OCI-M1 (cell line): ENCODE results near the gene RANBP17.
"Not testable (repeated sequence)": the region's sequence is repeated elsewhere in the genome, so short reads cannot be mapped to it uniquely, and the experiment has no call there.

Experiments used
- DNase-seq: peaks from one replicate; lab custom pipeline; 2025; lab: John Stamatoyannopoulos, UW

Gene RANBP17

DNA sequence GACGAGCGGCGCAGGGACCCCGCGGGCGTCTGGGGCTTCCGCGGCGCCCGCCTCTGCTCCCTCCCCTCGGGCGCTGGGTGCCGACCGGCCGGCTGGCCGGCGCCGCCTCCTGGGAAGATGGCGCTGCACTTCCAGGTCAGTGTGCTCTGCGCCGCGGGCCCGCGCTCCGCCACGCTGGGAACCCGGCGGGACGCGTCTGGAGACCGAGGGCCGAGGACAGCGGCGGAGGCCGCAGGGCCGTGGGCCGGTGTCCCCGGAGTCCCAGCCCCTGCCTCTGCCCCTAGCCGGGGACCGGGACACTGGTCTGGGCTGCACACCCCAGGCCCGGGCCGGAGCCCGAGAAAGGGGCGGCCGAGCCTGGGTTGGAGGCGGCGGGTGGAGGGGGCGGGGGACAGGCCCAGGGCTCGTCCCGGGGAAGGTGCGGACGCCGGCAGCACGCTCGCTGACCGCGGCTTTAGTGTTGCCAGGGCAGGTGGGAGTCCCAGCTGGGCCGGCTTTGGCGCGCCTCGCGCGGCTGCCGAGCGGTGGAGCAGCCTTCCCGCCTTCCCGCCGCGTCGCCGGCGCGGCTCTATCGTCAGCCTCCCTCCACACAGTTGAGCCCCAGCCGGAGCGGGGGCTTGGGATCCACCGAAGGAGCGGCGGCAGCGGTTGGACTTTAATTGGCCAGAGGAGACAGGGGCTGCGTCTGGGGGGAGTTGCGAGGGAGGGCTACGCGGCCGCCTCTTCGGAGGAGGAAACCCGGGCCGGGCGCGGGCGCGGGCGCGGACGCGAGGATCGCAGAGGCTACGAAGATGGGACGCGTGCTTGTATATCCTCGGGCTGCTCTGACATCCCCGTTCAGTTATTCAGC, at the start of gene RANBP17:
Gene RANBP17, plus strand, starts transcription at position 102 of the 850 bp plus-strand sequence.
- peak; percentile 64 for DNase-seq

DNA sequence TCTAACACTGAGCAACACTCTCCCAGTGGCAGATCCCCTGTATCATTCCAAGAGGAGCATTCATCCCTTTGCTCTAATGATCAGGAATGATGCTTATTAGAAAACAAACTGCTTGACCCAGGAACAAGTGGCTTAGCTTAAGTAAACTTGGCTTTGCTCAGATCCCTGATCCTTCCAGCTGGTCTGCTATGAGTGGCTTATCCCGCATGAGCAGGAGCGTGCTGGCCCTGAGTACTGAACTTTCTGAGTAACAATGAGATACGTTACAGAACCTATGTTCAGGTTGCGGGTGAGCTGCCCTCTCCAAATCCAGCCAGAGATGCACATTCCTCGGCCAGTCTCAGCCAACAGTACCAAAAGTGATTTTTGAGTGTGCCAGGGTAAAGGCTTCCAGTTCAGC, 48.6 kb upstream of the RANBP17 start:
- no peak for DNase-seq

DNA sequence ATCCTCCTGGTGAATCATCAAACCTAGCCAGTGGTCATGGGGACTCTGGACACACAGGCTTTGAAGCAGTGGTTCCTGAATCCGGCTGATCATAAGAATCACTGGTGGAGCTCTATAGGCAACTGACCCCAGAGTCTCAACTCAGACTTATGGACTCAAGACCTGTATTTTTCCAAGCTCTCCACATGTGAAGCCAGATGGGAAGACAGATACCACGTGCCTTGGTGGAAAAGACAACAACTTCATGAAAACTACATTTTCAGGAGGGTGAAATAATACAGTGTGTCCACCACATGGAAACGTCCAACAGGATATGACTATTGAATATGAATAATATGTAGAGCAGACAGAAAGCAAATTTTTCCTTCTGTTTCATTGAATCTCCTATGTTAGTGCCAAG, 44.6 kb upstream of the RANBP17 start:
- no peak for DNase-seq

DNA sequence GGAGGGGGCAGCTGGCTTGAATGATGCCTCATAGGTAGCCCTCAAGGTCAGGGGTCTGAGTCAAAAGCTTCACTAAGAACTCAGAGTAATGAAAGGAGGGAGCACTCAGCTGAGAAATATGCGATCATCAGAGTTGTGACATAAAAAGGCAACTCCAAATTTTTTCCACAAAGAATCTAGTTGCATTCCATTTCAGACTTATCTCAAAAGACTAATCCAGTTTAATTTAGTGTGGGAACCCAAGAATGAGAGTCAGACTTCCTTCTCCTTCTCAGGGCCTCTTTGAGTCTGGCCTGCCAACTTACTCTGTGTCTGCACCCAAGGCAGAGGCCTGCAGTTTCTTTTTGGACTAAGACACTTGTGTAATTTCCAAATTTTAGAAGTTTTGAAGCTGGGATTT, 43.6 kb upstream of the RANBP17 start:
- DNase-seq: no peak

DNA sequence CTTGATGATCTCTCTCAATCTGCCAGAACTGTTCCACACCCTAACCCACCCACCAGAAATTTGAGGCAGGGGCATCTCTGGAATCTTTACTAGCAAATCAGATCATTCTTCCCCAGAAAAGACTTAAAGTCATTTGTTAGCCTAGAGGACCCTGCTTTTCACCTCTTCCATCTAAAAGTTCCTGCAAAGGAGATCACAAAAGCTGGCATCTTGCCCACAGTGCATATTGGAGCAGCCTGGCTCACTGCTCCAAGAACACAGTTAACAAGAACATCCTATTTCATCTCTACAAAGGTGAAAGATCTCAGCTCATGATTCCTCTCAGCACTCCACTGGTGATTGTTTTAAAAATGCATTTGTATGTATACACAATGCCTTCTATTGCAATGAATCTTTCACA, 42.0 kb upstream of the RANBP17 start:
- no peak for DNase-seq

DNA sequence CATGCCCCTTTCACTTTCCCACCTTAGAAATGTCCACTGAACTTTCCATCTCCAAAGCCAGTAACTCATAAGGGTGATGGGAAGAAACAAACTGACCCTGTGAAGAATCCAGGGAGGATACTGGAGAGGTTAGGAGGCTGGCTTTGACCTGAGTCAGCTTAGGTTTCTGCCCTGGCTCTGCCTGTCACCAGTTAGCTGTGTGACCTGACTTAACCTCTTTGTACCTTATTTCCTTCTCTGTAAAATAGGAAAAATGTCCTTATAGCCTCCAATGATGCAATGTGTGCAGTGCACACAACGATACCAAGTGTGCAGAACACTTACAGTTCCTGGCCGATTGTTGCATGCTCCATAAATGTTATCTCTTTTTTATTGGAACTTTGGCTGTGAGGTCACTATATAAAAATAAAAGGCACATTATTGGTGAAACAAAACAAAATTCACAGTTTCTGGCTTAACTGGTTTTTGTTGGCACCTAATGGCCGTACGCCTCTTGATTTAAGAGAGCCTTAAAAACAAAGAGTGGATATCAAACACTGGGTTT, 40.5 kb upstream of the RANBP17 start:
- no peak for DNase-seq

DNA sequence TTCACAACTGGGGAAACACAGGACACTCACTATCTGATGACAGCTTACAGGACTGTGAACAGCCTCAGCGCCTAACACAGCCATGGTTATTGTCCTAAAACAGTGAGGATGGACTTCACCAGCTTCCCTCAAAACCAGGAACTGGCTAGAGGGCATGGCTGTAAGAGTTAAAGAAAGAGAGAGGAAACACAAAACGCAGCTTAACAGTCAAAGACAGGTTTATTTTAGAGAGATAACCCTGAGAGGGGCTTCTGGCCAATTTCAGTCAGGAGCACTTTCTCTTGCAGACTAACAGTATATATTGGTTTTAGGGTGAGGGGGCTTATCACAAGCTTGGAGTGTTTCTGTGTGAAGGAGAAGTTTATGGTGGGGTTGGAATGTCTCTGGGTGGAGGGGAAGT, 35.7 kb upstream of the RANBP17 start:
- no peak for DNase-seq

DNA sequence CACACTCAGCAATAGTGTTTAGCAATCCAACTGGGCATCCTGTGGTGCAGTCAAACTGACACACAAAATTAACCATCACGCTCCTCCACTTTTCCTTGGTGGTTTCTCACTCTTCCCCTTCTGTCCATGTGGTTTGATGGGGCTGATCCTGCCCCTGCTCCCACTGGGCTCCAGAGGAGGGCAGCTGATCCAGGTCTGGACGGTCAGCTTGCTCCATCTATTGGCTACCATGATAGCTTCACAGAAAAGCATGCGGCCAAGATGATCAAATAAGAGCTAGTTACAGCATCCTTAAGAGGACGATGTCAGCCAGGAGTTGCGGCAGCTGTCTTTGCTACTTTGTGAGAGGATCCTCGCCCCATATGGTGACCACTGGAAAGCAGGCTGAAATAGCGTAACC, 29.6 kb upstream of the RANBP17 start:
- no peak for DNase-seq

DNA sequence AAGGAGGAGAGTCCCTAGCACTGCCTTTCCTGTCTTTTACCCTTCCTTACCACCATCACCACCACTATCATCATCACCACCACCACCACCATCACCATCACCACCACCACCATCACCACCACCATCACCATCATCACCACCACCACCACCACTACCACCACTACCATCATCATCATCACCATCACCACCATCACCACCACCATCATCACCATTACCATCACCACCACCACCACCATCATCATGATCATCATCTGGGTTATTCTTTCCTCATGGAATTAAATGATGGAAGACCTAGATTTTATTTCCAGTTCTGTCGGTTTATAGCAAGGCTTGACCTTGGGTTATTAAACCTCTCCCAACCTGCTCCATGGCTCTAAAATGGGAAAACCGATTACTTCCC, 27.8 kb upstream of the RANBP17 start:
- DNase-seq: not testable (repeated sequence)

DNA sequence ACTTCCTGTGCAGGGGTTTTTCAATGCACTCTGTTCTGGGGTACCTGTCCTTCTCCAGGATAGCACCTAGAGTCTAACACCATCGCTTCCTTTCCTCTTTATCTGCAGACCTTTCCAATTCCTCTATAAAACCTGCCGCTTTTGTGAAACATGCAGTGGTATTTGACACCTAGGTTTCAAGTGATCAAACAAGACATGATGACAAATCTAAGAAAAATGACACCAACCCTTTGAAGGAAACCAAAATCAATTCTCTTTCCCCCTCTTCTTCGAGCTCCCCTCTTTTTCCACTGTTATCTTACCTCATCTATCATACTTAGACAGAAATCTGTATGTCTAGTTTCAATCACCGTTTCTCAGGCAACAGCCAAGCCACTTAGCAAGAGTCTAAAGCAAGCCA, 25.6 kb upstream of the RANBP17 start:
- DNase-seq: no peak

DNA sequence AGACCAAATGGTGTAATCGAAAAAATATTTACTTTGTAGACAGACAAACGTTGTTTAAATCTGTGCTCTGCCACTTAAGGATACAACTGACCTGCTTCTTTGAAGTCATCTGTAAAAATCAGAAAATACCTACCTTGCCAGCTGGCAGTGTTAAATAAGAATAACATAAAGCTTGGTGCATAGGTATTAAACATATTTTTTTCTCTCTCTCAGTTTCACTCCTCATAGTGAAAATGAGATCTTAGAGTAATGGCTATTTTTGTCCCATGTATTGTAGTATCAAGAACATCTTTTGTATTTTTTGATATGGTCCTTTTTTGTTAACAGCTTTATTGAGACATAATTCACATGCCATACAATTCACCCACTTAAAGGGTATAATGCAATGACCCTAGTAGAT, 17.9 kb upstream of the RANBP17 start:
- DNase-seq: no peak

DNA sequence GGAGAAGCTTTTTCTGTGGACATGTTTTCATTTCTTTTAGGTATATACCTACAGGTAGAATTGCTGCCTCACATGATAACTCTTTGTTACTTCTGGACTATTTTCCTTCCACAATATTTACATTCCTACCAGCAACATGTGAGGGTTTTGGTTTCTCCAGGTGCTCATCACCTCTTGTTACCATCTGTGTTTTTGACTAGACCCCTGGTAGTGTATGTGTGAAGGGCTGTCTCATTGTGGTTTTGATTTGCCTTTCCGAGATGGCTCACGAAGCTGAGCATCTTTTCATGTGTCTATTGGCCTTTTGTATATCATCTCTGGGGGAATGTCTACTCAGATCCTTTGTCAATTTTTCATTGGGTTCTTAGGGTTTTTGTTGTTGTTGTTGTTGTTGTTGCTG, 17.2 kb upstream of the RANBP17 start:
- no peak for DNase-seq

DNA sequence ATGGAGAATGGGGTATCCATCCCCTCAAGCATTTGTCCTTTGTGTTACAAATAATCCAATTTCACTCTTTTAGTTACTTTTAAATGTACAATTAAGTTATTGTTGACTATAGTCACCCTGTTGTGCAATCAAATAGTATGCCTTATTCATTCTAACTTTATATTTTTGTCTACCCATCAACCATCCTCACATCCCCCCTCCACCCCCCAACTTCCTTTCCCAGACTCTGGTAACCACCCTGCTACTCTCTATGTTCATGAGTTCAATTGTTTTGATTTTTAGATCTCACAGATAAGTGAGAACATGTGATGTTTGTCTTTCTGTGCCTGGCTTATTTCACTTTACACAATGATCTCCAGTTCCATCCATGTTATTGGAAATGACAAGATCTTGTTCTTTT, 15.4 kb upstream of the RANBP17 start:
- DNase-seq: no peak

DNA sequence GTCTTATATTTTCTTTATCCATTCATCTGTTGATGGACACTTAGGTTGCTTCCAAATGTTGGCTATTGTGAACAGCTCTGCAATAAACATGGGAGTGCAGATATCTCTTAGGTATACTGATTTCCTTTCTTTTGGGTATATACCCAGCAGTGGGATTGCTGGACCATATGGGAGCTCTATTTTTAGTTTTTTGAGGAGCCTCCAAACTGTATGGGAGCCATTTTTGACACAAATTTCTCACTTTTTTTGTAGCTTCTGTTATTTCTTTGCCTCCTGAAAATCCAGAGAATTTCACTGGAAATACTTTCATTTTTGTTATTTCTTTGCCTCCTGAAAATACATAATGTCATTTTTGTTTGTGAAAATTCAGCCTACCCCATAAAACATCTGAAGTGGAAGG, 15.0 kb upstream of the RANBP17 start:
- no peak for DNase-seq

DNA sequence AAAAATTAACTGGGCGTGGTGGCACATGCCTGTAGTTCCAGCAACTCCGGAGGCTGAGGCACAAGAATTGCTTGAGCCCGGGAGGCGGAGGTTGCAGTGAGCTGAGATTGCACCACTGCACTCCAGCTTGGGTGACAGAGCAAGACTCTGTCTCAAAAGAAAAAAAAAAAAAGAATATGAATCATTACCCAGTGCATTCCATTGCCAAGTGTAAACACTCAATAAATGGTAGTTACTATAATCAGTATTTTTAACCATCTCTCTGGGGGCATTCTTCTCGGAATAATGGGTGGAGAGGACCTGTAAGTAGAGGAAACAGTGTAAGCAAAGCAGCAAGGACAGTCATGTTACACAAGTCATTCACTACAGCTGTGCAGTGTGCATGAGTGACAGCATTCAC, 13.8 kb upstream of the RANBP17 start:
- DNase-seq: no peak

DNA sequence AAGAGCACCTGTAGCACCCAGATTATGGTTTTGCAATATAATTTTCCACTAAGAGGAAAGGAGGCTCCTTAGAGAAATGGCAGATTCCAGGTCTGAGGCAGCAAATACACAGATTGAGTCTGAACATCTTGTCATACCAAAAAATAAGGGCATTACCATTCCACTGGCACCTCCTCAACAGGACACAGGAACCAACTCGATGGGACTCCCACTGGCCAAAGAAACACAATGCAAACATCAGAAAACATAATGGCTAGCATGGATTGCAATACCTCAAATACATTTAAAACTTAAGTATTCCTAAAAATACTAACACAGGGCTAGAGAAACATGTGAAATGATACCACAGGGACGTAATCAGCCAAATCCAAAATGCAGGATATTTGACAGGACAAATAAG, 12.4 kb upstream of the RANBP17 start:
- no peak for DNase-seq

DNA sequence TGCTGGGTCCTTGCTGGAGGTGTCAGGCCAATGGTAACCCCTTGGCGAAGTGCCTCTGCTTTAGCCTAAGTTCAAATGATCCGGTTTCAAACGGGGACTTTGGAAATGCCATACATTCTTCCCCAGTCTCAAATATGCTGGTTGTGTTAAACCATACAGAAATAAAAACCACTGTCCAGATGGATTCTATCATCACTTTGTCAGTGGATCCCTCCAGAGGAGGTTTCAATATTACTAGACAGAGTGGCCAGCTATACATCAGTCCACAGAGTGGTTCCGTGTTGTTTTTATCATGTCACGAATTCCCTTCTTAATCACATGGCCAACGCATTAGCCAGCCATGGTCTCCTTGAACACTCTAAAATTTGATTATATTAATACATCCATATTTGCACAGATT, 7.3 kb upstream of the RANBP17 start:
- DNase-seq: no peak

DNA sequence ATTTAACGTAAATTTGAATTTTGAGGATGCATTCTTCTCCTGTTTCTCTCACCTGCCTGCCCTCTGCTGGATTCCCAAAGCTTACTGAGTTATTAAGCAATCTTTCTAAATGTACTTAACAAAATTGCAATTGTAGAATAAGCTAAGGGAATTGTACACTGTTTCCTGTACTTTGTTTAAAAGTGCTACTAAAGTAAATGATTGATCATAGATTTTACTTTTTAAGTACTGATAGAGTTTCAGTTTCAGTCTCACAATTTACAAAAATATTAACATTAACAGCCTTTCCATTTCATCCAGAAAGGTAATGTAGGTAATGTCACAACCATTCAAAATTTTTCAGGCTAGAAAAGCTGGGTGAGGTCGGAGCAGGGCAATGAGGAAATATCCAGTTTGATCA, 4.8 kb upstream of the RANBP17 start:
- DNase-seq: no peak

DNA sequence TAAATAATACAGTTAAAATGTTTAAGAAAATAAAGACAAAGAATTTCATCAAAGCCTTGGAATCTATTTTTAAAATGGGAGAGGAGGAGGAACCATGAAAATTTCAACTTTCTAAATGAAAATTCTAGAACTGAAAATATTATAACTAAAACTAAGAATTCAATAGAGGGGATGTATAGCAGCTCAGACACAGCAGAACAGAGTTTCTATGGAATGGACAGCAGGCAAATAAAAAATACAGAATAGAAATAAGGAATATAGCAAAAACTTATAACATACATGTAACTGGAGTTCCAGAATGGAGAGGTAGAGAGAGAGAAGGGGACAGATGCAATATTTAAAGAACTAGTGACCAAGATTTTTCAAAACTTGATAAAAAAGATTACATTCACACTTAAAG, 1.4 kb upstream of the RANBP17 start:
- DNase-seq: no peak

DNA sequence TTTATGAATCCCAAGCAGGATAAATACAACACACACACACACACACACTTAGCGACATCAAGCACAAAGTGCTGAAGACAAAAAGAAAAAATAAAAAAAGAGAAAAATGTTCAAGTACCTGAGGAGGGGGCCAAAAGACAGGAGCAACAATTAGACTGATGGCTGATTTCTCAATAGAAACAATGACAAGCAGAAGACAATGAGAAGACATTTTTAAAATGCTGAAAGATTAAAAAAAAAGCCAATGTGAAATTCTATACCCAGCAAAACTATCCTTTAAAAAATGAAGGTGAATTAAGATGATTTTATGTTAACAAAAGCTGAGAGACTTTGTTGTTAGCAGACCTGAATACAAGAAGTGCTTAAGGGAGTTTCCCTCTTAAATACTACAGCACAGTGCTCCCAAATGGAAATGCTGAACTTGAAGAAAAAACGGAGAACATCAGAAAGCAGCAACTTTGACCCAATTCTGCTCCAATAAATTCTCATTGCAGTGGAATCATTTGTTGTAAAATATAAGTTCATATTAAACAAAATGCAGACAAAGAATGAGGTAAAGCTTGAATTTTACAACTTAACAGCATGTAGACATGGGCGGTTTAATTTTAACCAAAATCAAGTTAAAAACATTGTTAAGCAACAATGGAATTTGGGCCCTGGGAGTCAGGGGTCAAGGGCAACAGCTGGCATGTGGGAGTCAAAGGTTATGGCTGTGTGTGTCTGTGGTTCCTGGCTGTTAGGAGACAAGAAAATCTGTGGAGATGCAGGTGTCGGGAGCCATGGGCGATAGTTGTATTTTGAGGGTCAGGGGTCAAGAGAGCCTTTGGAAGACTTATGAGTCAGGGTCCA, 776 bp upstream of the RANBP17 start:
- DNase-seq: peak; percentile 11

DNA sequence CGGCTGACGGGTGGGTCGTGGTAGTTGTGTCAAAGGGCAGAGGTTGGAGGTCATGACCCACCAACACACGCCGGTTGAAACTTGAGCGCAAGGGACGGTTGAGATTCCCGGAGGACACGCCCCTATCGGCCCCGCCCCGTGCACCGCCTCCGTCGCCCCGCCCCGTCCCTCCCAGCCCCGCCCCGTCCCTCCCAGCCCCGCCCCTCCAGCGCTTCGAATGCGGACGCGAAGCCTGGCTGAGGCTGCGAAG, 226 bp upstream of the RANBP17 start:
- DNase-seq: no peak

DNA sequence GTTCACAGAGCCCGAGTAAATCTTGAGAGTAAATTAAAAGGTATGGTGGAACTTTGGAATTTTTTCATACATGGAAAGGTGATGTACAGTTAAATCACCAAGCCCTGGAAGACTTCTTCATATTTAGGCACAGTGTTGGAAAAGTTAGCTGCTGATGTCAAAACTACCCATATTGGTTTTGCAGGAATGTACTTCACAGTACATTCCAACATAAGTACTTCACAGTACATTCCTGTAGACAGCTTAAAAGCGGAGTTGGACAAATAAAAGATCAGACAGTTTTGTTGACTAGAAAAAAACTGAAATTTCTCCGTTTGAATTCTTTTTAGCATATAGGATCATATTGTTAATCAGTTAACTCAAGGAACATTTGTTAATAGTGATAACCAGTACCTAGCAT, 1.8 kb downstream of the RANBP17 start:
- DNase-seq: no peak

DNA sequence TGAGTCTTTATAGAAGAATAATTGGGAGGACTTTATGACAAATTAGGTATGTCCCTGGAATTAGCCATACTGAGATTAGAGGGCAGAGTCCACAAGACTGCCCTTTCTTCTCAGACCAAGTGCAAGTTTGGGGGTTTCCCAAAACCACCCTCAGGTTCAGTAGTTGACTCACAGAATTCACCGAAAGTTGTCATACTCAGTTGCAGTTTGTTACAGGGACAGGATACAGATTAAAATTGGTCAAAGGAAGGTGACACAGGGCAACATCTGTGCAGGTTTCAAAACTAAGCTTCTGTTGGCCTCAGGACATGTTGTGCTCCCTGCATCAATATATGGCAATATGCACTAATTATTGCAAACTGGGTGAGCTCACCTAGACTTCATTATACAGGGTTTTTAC, 3.8 kb downstream of the RANBP17 start:
- no peak for DNase-seq
